Activated CD8-positive, alpha-beta memory T cell treated with anti-CD3 and anti-CD28 coated beads for 24 hours (primary cell): ENCODE measurements around the gene ZDHHC19.
"Not testable (repeated sequence)": the region's sequence is repeated elsewhere in the genome, so short reads cannot be mapped to it uniquely, and the experiment has no call there.

Experiments
- DNase-seq: peaks from one replicate; pipeline ENCODE4 v3.0.0-alpha.2; 2020

The ZDHHC19 gene

GRCh38 chr3:196222876-196223595 lies 11.8 kb upstream of the ZDHHC19 start:
- DNase-seq, result no peak

- no peak for DNase-seq
Measured at GRCh38 chr3:196220991-196221390, 9.8 kb upstream of the ZDHHC19 start.

GRCh38 chr3:196220587-196220986 lies 9.4 kb upstream of the ZDHHC19 start:
- no peak for DNase-seq

GRCh38 chr3:196219970-196220311 lies 8.7 kb upstream of the ZDHHC19 start:
- DNase-seq, result no peak

GRCh38 chr3:196219194-196219969 lies 8.2 kb upstream of the ZDHHC19 start:
- peak; percentile 77 for DNase-seq

GRCh38 chr3:196218155-196218712 lies 7.0 kb upstream of the ZDHHC19 start:
- DNase-seq, result no peak

- no peak for DNase-seq
Measured at GRCh38 chr3:196217307-196218154, 6.3 kb upstream of the ZDHHC19 start.

GRCh38 chr3:196216681-196217211 lies 5.5 kb upstream of the ZDHHC19 start:
- DNase-seq, result no peak

- no peak for DNase-seq
Measured at GRCh38 chr3:196216089-196216564, 4.9 kb upstream of the ZDHHC19 start, which contains the start of gene SLC51A. SLC51A (plus strand) TSS chr3:196216534; CDS start chr3:196216713, 179 bp downstream.

GRCh38 chr3:196215493-196216020 lies 4.4 kb upstream of the ZDHHC19 start:
- no peak for DNase-seq

- no peak for DNase-seq
Measured at GRCh38 chr3:196214783-196215441, 3.7 kb upstream of the ZDHHC19 start.

GRCh38 chr3:196209944-196210672 lies 1.1 kb downstream of the ZDHHC19 start:
- not testable (repeated sequence) for DNase-seq

GRCh38 chr3:196208942-196209695 lies 2.1 kb downstream of the ZDHHC19 start:
- no peak for DNase-seq

GRCh38 chr3:196207833-196208607 lies 3.2 kb downstream of the ZDHHC19 start:
- DNase-seq, result peak; percentile 78

GRCh38 chr3:196207159-196207832 lies 3.9 kb downstream of the ZDHHC19 start:
- DNase-seq, result no peak

- DNase-seq, result not testable (repeated sequence)
Measured at GRCh38 chr3:196205442-196206205, 5.6 kb downstream of the ZDHHC19 start.

- no peak for DNase-seq
Measured at GRCh38 chr3:196203846-196204245, 7.4 kb downstream of the ZDHHC19 start.

GRCh38 chr3:196202516-196202970 lies 8.7 kb downstream of the ZDHHC19 start:
- DNase-seq, result no peak
